Neural progenitor cell (in vitro differentiated cells): ENCODE results near the gene YWHAB. TPM values are rescaled to one million over a fixed set of nuclear protein-coding genes. Genes with fewer than 3 reads are reported as not detected.
"Not testable (repeated sequence)": the region's sequence is repeated elsewhere in the genome, so short reads cannot be mapped to it uniquely, and the experiment has no call there.

Source experiments
- DNase-seq: peaks from one replicate; pipeline ENCODE4 v3.0.0-alpha.2; 2016; ENCODE audit warnings: low spot score
- H2AFZ ChIP-seq: fragments of 200-600 bp; sonication (generic); replicated peaks from 2 replicates; pipeline ENCODE4 v1.6.1; 2016; ENCODE audit warnings: antibody characterized with exemption
- H3F3A ChIP-seq: fragments of 200-600 bp; sonication (generic); 2 replicates; pipeline ENCODE4 v1.6.1; 2016; ENCODE audit warnings: antibody characterized with exemption, low read depth
- H3K27ac ChIP-seq: fragments of 200-600 bp; sonication (generic); 2 replicates; pipeline ENCODE4 v1.5.1; 2016; ENCODE audit warnings: mild to moderate bottlenecking
- H3K27me3 ChIP-seq: fragments of 200-600 bp; sonication (generic); 2 replicates; pipeline ENCODE4 v1.6.1; 2016; ENCODE audit warnings: mild to moderate bottlenecking, moderate library complexity
- H3K36me3 ChIP-seq: fragments of 200-600 bp; sonication (generic); 2 replicates; pipeline ENCODE4 v1.5.1; 2016
- H3K4me1 ChIP-seq: fragments of 200-600 bp; sonication (generic); 2 replicates; pipeline ENCODE4 v1.6.1; 2016; ENCODE audit warnings: mixed run types
- H3K4me2 ChIP-seq: fragments of 200-600 bp; sonication (generic); 2 replicates; pipeline ENCODE4 v1.6.1; 2016
- H3K4me3 ChIP-seq: fragments of 200-600 bp; sonication (generic); 2 replicates; pipeline ENCODE4 v1.5.1; 2016
- H3K79me2 ChIP-seq: fragments of 200-600 bp; sonication (generic); 2 replicates; pipeline ENCODE4 v1.6.1; 2016; ENCODE audit warnings: low read depth
- H3K9ac ChIP-seq: fragments of 200-600 bp; sonication (generic); 2 replicates; pipeline ENCODE4 v1.6.1; 2016
- H3K9me3 ChIP-seq: fragments of 200-600 bp; sonication (generic); 2 replicates; pipeline ENCODE4 v1.5.1; 2016; ENCODE audit warnings: low read depth
- H4K20me1 ChIP-seq: fragments of 200-600 bp; sonication (generic); 2 replicates; pipeline ENCODE4 v1.6.1; 2016; ENCODE audit warnings: low read depth
- H3K27ac Mint-ChIP-seq: 3 replicates; pipeline ENCODE4 v1.8.0; 2021; ENCODE audit warnings: mixed read lengths
- H3K27me3 Mint-ChIP-seq: 2 replicates; pipeline ENCODE4 v1.8.0; 2022; ENCODE audit warnings: low read depth, mild to moderate bottlenecking, inconsistent platforms, moderate library complexity, mixed read lengths; ENCODE audit not compliant: insufficient read depth
- H3K36me3 Mint-ChIP-seq: 3 replicates; pipeline ENCODE4 v1.8.0; 2021; ENCODE audit warnings: mixed read lengths
- H3K4me1 Mint-ChIP-seq: 3 replicates; pipeline ENCODE4 v1.8.0; 2021; ENCODE audit warnings: mixed read lengths
- H3K4me3 Mint-ChIP-seq: 3 replicates; pipeline ENCODE4 v1.8.0; 2021; ENCODE audit warnings: mild to moderate bottlenecking, moderate library complexity, mixed read lengths
- H3K9me3 Mint-ChIP-seq: 3 replicates; pipeline ENCODE4 v1.8.0; 2020; ENCODE audit warnings: mixed read lengths
- CTCF ChIP-seq: fragments of 200-600 bp; sonication (generic); IDR thresholded peaks from 2 replicates; pipeline ENCODE4 v1.5.1; 2017; ENCODE audit warnings: antibody characterized with exemption, mild to moderate bottlenecking
- EZH2 ChIP-seq: fragments of 200-600 bp; sonication (generic); IDR thresholded peaks from 2 replicates; pipeline ENCODE4 v1.6.1; 2017; ENCODE audit warnings: antibody characterized with exemption, mild to moderate bottlenecking, moderate library complexity
- EZH2phosphoT487 ChIP-seq: fragments of 200-600 bp; sonication (generic); IDR thresholded peaks from 2 replicates; pipeline ENCODE4 v1.6.1; 2017; ENCODE audit warnings: antibody characterized with exemption
- total RNA-seq: library from RNA; depleted of rRNA; stranded (reverse); fragments of >200 nt; gene quantifications from 2 replicates; pipeline ENCODE4 v1.2.3, GENCODE V29; 2015; ENCODE audit warnings: low replicate concordance

The YWHAB gene
- total RNA-seq, 1 donor from 2014 or later: 107 TPM

- no peak overlapping the region for H3K27ac Mint-ChIP-seq
- no peak overlapping the region for H3K4me3 ChIP-seq
- H3K27ac ChIP-seq: no peak overlapping the region
- no peak overlapping the region for H3K4me2 ChIP-seq
- no peaks in the 10 kb centered on the region for H3K36me3 Mint-ChIP-seq
- no peaks in the 10 kb centered on the region for H3K27me3 ChIP-seq
- H4K20me1 ChIP-seq: no peaks in the 10 kb centered on the region
- no peaks in the 10 kb centered on the region for H3K36me3 ChIP-seq
- H3K27me3 Mint-ChIP-seq: peaks cover 4% of the 10 kb centered on the region
- DNase-seq: no peak
- H3F3A ChIP-seq: peaks cover 5% of the 10 kb centered on the region
- TF ChIP-seq EZH2phosphoT487: no peak
- TF ChIP-seq EZH2: no peak
- TF ChIP-seq CTCF: no peak
- no peak overlapping the region for H3K4me3 Mint-ChIP-seq
- no peak overlapping the region for H2AFZ ChIP-seq
- no peaks in the 10 kb centered on the region for H3K4me1 ChIP-seq
- no peaks in the 10 kb centered on the region for H3K79me2 ChIP-seq
- no peaks in the 10 kb centered on the region for H3K9me3 Mint-ChIP-seq
- no peaks in the 10 kb centered on the region for H3K9me3 ChIP-seq
- no peak overlapping the region for H3K9ac ChIP-seq
- H3K4me1 Mint-ChIP-seq: peaks cover 29% of the 10 kb centered on the region
These were observed 23.2 kb upstream of the YWHAB start for GRCh38 chr20:44862286-44862685.

GRCh38 chr20:44863365-44864084 lies 22.0 kb upstream of the YWHAB start:
- H3K9me3 Mint-ChIP-seq, H3K4me3 ChIP-seq, H3F3A ChIP-seq, H3K27ac Mint-ChIP-seq, H3K4me1 ChIP-seq, H3K9me3 ChIP-seq, H4K20me1 ChIP-seq, H3K4me2 ChIP-seq, H3K27ac ChIP-seq, H3K79me2 ChIP-seq, H3K4me3 Mint-ChIP-seq, H2AFZ ChIP-seq, DNase-seq, H3K36me3 ChIP-seq, H3K27me3 ChIP-seq, H3K36me3 Mint-ChIP-seq, H3K27me3 Mint-ChIP-seq, H3K9ac ChIP-seq: not testable (repeated sequence)
- peaks cover 29% of the 10 kb centered on the region for H3K4me1 Mint-ChIP-seq

- H3K4me3 Mint-ChIP-seq, H3K4me1 ChIP-seq, H3K9me3 ChIP-seq, H3K9ac ChIP-seq, H3F3A ChIP-seq, H3K27ac ChIP-seq, H3K79me2 ChIP-seq, H3K36me3 ChIP-seq, H3K27ac Mint-ChIP-seq, H2AFZ ChIP-seq, H3K9me3 Mint-ChIP-seq, H4K20me1 ChIP-seq, H3K27me3 Mint-ChIP-seq, H3K4me3 ChIP-seq, DNase-seq, H3K36me3 Mint-ChIP-seq, H3K4me2 ChIP-seq: not testable (repeated sequence)
- peaks cover 18% of the 10 kb centered on the region for H3K27me3 ChIP-seq
- H3K4me1 Mint-ChIP-seq: peaks cover 26% of the 10 kb centered on the region
These were observed 21.0 kb upstream of the YWHAB start for GRCh38 chr20:44864493-44864892.

GRCh38 chr20:44866703-44867335 lies 18.7 kb upstream of the YWHAB start:
- H3K9ac ChIP-seq: no peak overlapping the region
- no peaks in the 10 kb centered on the region for H4K20me1 ChIP-seq
- H3F3A ChIP-seq: peaks cover 9% of the 10 kb centered on the region
- Mint-ChIP-seq H3K4me1 (peaks cover 18% of the 10 kb centered on the region), H3K36me3 (no peaks in the 10 kb centered on the region), H3K27me3 (no peaks in the 10 kb centered on the region), H3K4me3 (no peak overlapping the region), H3K27ac (no peak overlapping the region), H3K9me3 (no peaks in the 10 kb centered on the region)
- H3K4me3 ChIP-seq: no peak overlapping the region
- H3K79me2 ChIP-seq: no peaks in the 10 kb centered on the region
- no peaks in the 10 kb centered on the region for H3K36me3 ChIP-seq
- H2AFZ ChIP-seq: peak overlapping the region; percentile 1
- no peaks in the 10 kb centered on the region for H3K9me3 ChIP-seq
- H3K27ac ChIP-seq: no peak overlapping the region
- DNase-seq: no peak
- peaks cover 18% of the 10 kb centered on the region for H3K27me3 ChIP-seq
- no peak overlapping the region for H3K4me2 ChIP-seq
- TF ChIP-seq EZH2: no peak
- no peak for TF ChIP-seq EZH2phosphoT487
- no peak for TF ChIP-seq CTCF
- no peaks in the 10 kb centered on the region for H3K4me1 ChIP-seq
